ENCODE results near the gene CACNB1. TPM values are rescaled to one million over a fixed set of nuclear protein-coding genes. Genes with fewer than 3 reads are reported as not detected.

CACNB1 gene
- total RNA-seq = 20.4 and 22.5 TPM in 2 replicates

- intact Hi-C loops (cut with micrococcal nuclease) = loop anchor here (5.0 kb wide), 1 partner anchor 45 kb away; the partner anchor contains the start of gene PLXDC1
- DNase-seq = peak; percentile 93
- Mint-ChIP-seq H3K9me3 (no peaks in the 10 kb centered on the region), H3K27ac (peak within 1 kb of the TSS; percentile 75), H3K36me3 (ENCODE audit: low read depth) (peaks cover 35% of the 10 kb centered on the region), H3K4me3 (peak within 1 kb of the TSS; percentile 98), H3K4me1 (peaks cover 56% of the 10 kb centered on the region), H3K27me3 (no peaks in the 10 kb centered on the region)
Measured at GRCh38 chr17:39197380-39198185, at the start of gene CACNB1. Gene CACNB1 (minus strand): TSS chr17:39197669. CDS start chr17:39197495, 174 bp downstream.

GRCh38 chr17:39246274-39246673 is 48.8 kb upstream of the CACNB1 start:
- Mint-ChIP-seq H3K27me3 (no peaks in the 10 kb centered on the region), H3K4me3 (no peak overlapping the region), H3K27ac (no peak overlapping the region), H3K4me1 (peaks cover 3% of the 10 kb centered on the region), H3K36me3 (ENCODE audit: low read depth) (no peaks in the 10 kb centered on the region), H3K9me3 (no peaks in the 10 kb centered on the region)
- DNase-seq = no peak
- intact Hi-C loops (cut with micrococcal nuclease) = no loop called here

DNA sequence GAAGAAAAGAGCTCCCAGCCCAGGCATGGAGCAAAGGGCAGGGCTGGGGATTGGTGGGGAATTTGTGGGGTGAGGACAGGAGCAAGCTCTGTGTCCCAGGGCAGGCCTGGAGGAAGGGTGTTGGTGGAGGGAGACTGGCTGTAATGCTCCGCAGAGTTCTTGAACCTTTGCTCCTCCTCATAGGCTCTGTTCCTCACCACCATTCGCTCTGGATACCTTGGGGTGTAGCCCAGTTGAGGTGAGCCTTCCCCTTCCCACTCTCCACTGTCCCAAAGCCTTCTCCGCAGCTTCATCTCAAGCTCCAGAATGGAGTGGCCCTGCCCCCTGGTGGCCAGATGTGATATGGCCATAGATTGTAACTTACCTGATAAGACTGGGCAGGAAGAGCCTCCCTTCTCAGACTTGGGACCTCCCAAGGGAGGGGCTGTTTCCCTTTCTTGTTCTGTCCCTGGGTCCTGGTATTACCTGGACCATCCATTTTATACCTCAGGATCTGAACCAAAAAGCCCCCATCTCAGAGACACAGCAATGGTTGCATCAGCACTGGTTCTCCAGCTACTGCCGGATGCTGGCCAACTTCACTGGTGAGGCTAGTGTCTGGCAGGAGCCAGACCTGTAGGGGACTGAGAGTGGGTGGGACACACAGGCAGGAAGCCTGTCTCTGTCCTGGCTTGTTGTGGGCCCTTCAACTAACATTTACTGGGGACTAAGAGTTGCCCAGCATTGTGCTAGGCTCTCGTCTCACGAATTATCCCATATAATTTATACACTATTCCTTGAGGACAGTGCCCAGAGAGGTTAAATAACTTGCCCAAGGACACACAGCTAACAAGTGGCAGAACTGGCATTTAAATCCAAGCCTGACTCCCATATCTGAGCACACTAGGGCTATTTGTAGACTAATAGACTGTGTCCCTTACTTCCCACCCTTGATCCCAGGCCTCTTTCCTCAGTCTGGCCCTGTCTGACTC is 47.4 kb upstream of the CACNB1 start:
- peak; percentile 95 for DNase-seq

GRCh38 chr17:39244016-39244599 is 46.6 kb upstream of the CACNB1 start:
- no peak for DNase-seq
- no peaks in the 10 kb centered on the region for H3K36me3 Mint-ChIP-seq (ENCODE audit: low read depth)
- no peak overlapping the region for H3K27ac Mint-ChIP-seq
- H3K4me1 Mint-ChIP-seq = peaks cover 11% of the 10 kb centered on the region
- no peaks in the 10 kb centered on the region for H3K27me3 Mint-ChIP-seq
- no peaks in the 10 kb centered on the region for H3K9me3 Mint-ChIP-seq
- intact Hi-C loops (cut with micrococcal nuclease) = loop anchor here (1.0 to 5.0 kb wide), 2 partner anchors 37 to 262 kb away; no protein-coding TSS in a partner anchor
- no peak overlapping the region for H3K4me3 Mint-ChIP-seq

More for the DNA sequence above, 47.4 kb upstream of the CACNB1 start:
- Mint-ChIP-seq H3K9me3 (no peaks in the 10 kb centered on the region), H3K36me3 (ENCODE audit: low read depth) (no peaks in the 10 kb centered on the region), H3K27me3 (no peaks in the 10 kb centered on the region), H3K4me1 (peaks cover 4% of the 10 kb centered on the region), H3K4me3 (no peak overlapping the region), H3K27ac (no peak overlapping the region)
- intact Hi-C loops (cut with micrococcal nuclease) = loop anchor here (1.0 to 5.0 kb wide), 2 partner anchors 38 to 263 kb away; no protein-coding TSS in a partner anchor

DNA sequence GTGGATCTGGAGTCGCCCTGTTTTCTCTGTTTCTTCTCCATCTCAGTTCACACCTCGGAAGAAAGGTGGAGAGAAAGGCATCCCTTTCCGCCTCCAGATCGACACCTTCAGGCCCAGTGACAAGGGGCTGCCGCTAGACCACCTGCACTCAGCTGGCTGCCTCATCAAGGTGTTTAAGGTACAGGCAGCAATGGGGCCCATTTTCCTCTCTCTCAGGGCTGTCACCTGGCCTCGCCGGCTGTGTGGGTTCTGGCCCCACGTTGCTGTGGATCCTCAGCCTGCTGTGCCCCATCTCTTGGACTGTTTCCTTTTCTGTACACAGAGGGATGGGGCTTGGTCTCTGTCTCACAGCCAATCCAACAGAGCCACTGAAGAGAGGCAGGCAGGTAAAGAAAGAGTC is 45.7 kb upstream of the CACNB1 start:
- no peaks in the 10 kb centered on the region for H3K9me3 Mint-ChIP-seq

DNA sequence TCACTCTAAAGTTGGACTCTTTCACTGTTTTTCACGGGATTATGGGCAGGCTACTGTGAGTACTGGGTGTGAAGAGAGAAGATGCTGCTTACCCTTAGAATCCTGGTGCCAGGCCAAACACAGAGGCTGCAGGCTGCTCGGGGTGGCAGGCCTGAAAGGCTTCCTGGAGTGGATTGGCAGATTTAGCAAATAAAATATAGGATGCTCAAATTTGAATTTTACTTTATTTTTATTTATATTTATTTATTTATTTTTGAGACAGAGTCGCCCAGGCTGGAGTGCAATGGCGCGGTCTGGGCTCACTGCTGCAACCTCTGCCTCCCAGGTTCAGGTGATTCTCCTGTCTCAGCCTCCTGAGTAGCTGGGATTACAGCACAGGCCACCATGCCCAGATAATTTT is 43.2 kb upstream of the CACNB1 start:
- Mint-ChIP-seq H3K27ac (no peak overlapping the region), H3K4me3 (no peak overlapping the region), H3K4me1 (peaks cover 15% of the 10 kb centered on the region), H3K9me3 (no peaks in the 10 kb centered on the region), H3K36me3 (ENCODE audit: low read depth) (no peaks in the 10 kb centered on the region), H3K27me3 (no peaks in the 10 kb centered on the region)
- intact Hi-C loops (cut with micrococcal nuclease) = loop anchor here (5.0 kb wide), 1 partner anchor 258 kb away; no protein-coding TSS in a partner anchor
- no peak for DNase-seq

More for the DNA sequence above, 45.7 kb upstream of the CACNB1 start:
- Mint-ChIP-seq H3K36me3 (ENCODE audit: low read depth) (no peaks in the 10 kb centered on the region), H3K27me3 (no peaks in the 10 kb centered on the region), H3K4me1 (peaks cover 15% of the 10 kb centered on the region), H3K27ac (no peak overlapping the region), H3K4me3 (no peak overlapping the region)
- intact Hi-C loops (cut with micrococcal nuclease) = loop anchor here (5.0 kb wide), 1 partner anchor 261 kb away; no protein-coding TSS in a partner anchor
- no peak for DNase-seq

DNA sequence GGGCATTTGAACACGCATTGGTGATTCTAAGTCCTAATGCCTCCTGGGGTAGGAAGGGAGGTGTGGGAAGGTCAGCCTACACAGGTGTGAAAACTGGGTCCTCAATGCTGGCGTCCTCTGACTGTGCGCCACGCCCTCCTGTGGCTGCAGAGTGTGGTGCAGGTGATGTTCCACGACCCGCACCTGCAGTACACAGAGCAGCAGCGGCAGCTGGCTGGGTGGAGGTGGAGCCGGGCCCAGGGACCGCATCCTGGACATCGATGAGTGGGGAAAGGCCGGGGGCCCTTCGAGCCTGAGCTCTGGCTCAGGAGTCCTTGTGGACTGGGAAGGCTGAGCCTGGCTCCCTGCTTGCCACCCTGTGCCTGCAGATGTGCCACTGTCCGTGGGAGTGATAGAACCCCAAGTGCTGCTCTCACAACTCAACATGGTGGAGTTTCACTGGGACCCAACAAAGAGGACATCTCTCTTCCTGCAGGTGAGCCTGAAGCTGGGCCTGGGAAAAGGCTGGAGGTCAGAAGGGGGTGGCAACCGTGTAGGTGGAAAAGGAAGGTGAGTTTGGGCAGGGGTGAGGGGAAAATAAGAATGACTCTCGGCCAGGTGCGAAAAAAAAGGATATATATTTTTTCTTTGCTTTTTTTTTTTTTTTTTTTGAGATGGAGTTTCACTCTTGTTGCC is 42.3 kb upstream of the CACNB1 start:
- Mint-ChIP-seq H3K27ac (no peak overlapping the region), H3K4me1 (peaks cover 17% of the 10 kb centered on the region), H3K36me3 (ENCODE audit: low read depth) (no peaks in the 10 kb centered on the region), H3K27me3 (no peaks in the 10 kb centered on the region), H3K4me3 (no peak overlapping the region), H3K9me3 (no peaks in the 10 kb centered on the region)
- intact Hi-C loops (cut with micrococcal nuclease) = loop anchor here (1.0 to 5.0 kb wide), 2 partner anchors 32 to 257 kb away; no protein-coding TSS in a partner anchor
- peak; percentile 90 for DNase-seq

GRCh38 chr17:39238311-39238972 is 41.0 kb upstream of the CACNB1 start:
- peak; percentile 74 for DNase-seq
- no peaks in the 10 kb centered on the region for H3K36me3 Mint-ChIP-seq (ENCODE audit: low read depth)
- H3K4me3 Mint-ChIP-seq = no peak overlapping the region
- no peak overlapping the region for H3K27ac Mint-ChIP-seq
- no peaks in the 10 kb centered on the region for H3K9me3 Mint-ChIP-seq
- no peaks in the 10 kb centered on the region for H3K27me3 Mint-ChIP-seq
- intact Hi-C loops (cut with micrococcal nuclease) = no loop called here
- peaks cover 14% of the 10 kb centered on the region for H3K4me1 Mint-ChIP-seq

DNA sequence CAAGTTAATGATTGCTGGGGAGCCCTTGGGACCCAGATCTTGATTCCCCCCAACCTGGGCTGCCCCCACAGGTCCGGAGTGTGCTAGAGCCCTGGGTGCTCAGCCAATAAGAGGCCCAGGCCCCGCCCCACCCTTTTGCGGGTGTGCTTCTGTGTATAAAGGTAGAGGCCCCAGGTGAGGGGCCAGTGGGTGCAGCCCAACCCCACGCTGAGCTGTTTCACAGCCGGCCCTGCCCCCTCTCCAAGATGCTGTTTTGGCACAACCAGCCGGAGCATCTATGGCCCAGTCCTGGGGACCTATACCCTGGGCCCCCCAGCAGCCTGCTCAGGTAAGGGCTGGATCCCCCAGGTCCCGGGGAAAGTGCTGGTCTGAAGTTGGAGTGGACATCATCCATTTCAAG is 40.1 kb upstream of the CACNB1 start:
- Mint-ChIP-seq H3K36me3 (ENCODE audit: low read depth) (no peaks in the 10 kb centered on the region), H3K4me3 (no peak overlapping the region), H3K27ac (no peak overlapping the region), H3K4me1 (peaks cover 14% of the 10 kb centered on the region), H3K9me3 (no peaks in the 10 kb centered on the region), H3K27me3 (no peaks in the 10 kb centered on the region)
- no peak for DNase-seq
- intact Hi-C loops (cut with micrococcal nuclease) = no loop called here

DNA sequence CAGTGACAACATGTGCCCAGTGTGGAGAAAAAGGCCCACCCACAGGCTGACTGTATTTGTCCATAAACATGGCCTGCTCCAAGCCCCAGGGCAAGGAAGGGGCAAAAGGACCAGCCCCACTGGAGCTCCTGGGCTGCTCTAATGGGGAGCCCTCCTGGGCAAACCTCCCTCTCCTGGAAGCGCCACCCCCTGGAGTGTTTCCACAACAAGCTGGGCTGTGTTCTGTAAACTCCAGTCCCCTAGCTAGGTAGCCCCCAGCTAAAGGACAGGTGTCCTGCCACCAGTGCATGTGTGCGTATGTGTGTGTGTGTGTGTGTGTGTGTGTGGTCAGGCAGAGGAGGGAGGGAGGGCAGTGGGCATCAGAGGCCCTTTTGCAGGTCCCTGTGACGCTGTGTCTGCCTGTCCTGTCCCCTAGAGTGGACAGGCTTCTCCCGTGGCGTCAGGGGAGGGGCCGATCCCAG is 39.5 kb upstream of the CACNB1 start:
- no peak overlapping the region for H3K27ac Mint-ChIP-seq
- H3K4me3 Mint-ChIP-seq = no peak overlapping the region
- no peaks in the 10 kb centered on the region for H3K36me3 Mint-ChIP-seq (ENCODE audit: low read depth)
- no peaks in the 10 kb centered on the region for H3K9me3 Mint-ChIP-seq
- H3K27me3 Mint-ChIP-seq = peaks cover 4% of the 10 kb centered on the region
- H3K4me1 Mint-ChIP-seq = peaks cover 14% of the 10 kb centered on the region
- intact Hi-C loops (cut with micrococcal nuclease) = no loop called here
- DNase-seq = no peak

DNA sequence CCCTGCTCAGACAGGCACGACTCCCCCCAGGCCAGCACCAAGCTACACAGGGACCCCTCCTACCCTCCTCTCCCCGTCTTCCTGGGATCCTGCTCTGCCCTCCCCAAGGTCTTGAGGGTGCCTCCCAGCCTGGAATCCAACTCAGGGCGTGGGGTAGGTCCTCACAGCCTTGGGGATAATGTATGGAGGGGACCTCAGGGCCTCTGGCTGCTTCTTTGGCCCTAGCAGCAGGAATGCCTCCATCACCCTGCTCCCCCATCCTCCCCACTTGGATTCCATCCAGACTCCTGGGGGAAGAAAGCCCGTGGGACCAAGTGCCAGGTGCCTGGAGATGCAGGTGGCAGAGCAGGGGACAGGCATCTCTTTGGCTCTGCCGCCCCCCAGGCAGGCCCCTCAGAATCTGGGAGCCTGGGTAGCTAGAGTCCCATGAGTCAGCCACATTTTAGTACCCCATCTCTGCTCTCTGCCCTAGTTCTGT is 39.0 kb upstream of the CACNB1 start:
- Mint-ChIP-seq H3K27ac (no peak overlapping the region), H3K27me3 (peaks cover 8% of the 10 kb centered on the region), H3K9me3 (no peaks in the 10 kb centered on the region), H3K4me3 (no peak overlapping the region), H3K4me1 (peaks cover 19% of the 10 kb centered on the region), H3K36me3 (ENCODE audit: low read depth) (no peaks in the 10 kb centered on the region)
- intact Hi-C loops (cut with micrococcal nuclease) = no loop called here
- no peak for DNase-seq

DNA sequence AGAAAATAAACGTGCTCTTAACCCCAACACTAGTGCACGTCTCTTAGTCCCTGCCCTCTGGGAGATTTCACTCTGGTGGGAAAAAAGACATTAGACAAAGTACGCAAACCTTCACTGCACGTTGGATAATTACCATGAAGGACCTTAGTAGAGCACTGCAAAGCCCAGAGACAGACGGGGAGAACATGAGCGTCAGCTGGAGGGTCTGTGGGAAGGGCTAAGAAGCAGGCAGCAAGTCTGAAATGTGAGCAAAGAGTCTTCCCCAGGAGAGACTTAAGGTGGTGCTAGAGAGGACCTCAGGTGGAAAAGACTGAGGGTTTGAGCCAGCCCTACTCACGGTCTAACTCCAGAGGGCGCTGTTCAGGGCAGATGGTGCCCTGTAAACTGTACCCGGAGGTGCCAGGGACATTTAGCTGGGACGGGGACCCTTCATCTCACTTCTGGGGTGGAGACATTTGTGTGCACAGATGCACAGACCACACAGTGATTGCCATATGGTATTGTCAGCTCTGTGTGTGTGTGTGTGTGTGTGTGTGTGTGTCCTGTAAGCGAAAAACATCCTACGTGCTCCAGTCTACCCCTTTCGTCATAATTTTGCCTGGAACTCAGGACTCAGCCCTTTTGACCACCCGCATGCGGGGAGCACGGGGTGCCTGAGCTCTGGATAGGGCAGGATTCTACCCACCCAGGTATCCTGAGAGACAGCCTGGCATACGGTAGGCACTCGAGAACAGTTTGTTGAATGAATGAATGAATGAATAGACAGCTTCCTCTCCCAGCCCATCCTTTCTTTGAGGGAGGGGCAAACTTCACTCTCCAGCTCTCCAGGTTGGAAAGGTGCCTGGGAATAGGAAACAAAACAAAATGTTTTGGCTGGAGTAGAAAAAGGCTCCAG is 38.3 kb upstream of the CACNB1 start:
- intact Hi-C loops (cut with micrococcal nuclease) = no loop called here
- Mint-ChIP-seq H3K9me3 (no peaks in the 10 kb centered on the region), H3K36me3 (ENCODE audit: low read depth) (no peaks in the 10 kb centered on the region), H3K27me3 (peaks cover 10% of the 10 kb centered on the region), H3K4me1 (peaks cover 20% of the 10 kb centered on the region), H3K4me3 (no peak overlapping the region), H3K27ac (no peak overlapping the region)
- DNase-seq = peak; percentile 87

Measured in activated CD4-positive, alpha-beta T cell treated with anti-CD3 and anti-CD28 coated beads, Interleukin-2, amount 10 ng/mL, durations not matched to agents 24 days and 14 days (primary cell).